MCF 10A (cell line): Measurements from ENCODE around the gene HIPK1. TPM values are rescaled to one million over a fixed set of nuclear protein-coding genes. Genes with fewer than 3 reads are reported as not detected.

Source experiments
- BruUV-seq: library from RNA; stranded (reverse); fragments of 400-500 nt; replicated peaks from 2 replicates; lab custom pipeline; 2021; lab: Mats Ljungman, UMichigan
- CTCF ChIA-PET: fragments of 300-600 bp; sonication (Branson Sonifier 250); formaldehyde crosslinking; extraction: SDS; loops from one replicate; lab custom pipeline; 2021; ENCODE audit warnings: antibody characterized with exemption, inconsistent platforms; lab: Yijun Ruan, JAX
- POLR2A ChIA-PET: fragments of 300-600, 350-650 bp; sonication (Branson Sonifier 250); formaldehyde crosslinking; extraction: SDS; loops from one replicate; lab custom pipeline; 2020; ENCODE audit warnings: antibody characterized with exemption, inconsistent platforms; lab: Yijun Ruan, JAX
- DNase-seq: peaks from one replicate; pipeline ENCODE4 v3.0.0-alpha.2; 2018; ENCODE audit not compliant: unreplicated experiment
- H3K27ac Mint-ChIP-seq: one replicate; pipeline ENCODE4 v1.8.0; 2022; ENCODE audit warnings: mild to moderate bottlenecking, low read depth, mixed read lengths; ENCODE audit not compliant: unreplicated experiment
- H3K27me3 Mint-ChIP-seq: one replicate; pipeline ENCODE4 v1.8.0; 2022; ENCODE audit warnings: mixed read lengths; ENCODE audit not compliant: insufficient read depth, unreplicated experiment
- H3K36me3 Mint-ChIP-seq: one replicate; pipeline ENCODE4 v1.8.0; 2022; ENCODE audit warnings: mild to moderate bottlenecking, moderate library complexity, mixed read lengths; ENCODE audit not compliant: insufficient read depth, unreplicated experiment
- H3K4me1 Mint-ChIP-seq: one replicate; pipeline ENCODE4 v1.8.0; 2022; ENCODE audit warnings: mixed read lengths; ENCODE audit not compliant: insufficient read depth, unreplicated experiment
- H3K4me3 Mint-ChIP-seq: one replicate; pipeline ENCODE4 v1.8.0; 2022; ENCODE audit warnings: mild to moderate bottlenecking, moderate library complexity, mixed read lengths; ENCODE audit not compliant: unreplicated experiment
- H3K9me3 Mint-ChIP-seq: one replicate; pipeline ENCODE4 v1.8.0; 2022; ENCODE audit warnings: mixed read lengths; ENCODE audit not compliant: unreplicated experiment
- CTCF ChIP-seq: fragments of 200-600 bp; IDR thresholded peaks from one replicate; pipeline ENCODE4 v1.8.0; 2022; ENCODE audit warnings: antibody characterized with exemption, mild to moderate bottlenecking; ENCODE audit not compliant: unreplicated experiment
- intact Hi-C: fragments of 100-400 bp; cut with micrococcal nuclease; formaldehyde crosslinking; loops from 2 replicates; pipeline ENCODE4 v1.14.1; 2022
- total RNA-seq: library from RNA; stranded (reverse); gene quantifications from 2 replicates; pipeline ENCODE4 v1.2.3, GENCODE V29; 2022

Gene HIPK1
- total RNA-seq, 1 experiment from 2014 or later: 46.7 TPM

GRCh38 chr1:114023377-114023776 lies 94.3 kb downstream of the HIPK1 start:
- no peak for TF ChIP-seq CTCF

GRCh38 chr1:114024049-114024448 lies 94.9 kb downstream of the HIPK1 start:
- no peak overlapping the region for H3K4me3 Mint-ChIP-seq
- ChIA-PET POLR2A (interaction anchor here (0.7 kb wide), 1 partner anchor 592 kb away, joined by 3 read pairs; no protein-coding TSS in a partner anchor), CTCF (interaction anchor here (0.7 to 0.8 kb wide), 3 partner anchors 9 to 262 kb away, joined by 3 to 9 read pairs (median 3); no protein-coding TSS in a partner anchor)

More at GRCh38 chr1:114023377-114023776, 94.3 kb downstream of the HIPK1 start:
- intact Hi-C loops: no loop called here
- ChIA-PET POLR2A (interaction anchor here (0.7 kb wide), 1 partner anchor 593 kb away, joined by 3 read pairs; no protein-coding TSS in a partner anchor), CTCF (interaction anchor here (0.6 to 0.8 kb wide), 3 partner anchors 10 to 263 kb away, joined by 3 to 9 read pairs (median 3); no protein-coding TSS in a partner anchor)
- Mint-ChIP-seq H3K9me3 (no peaks in the 10 kb centered on the region), H3K27me3 (no peaks in the 10 kb centered on the region), H3K27ac (no peak overlapping the region), H3K4me3 (no peak overlapping the region), H3K36me3 (no peaks in the 10 kb centered on the region), H3K4me1 (no peaks in the 10 kb centered on the region)
- DNase-seq: no peak
- no TSS peak for BruUV-seq

GRCh38 chr1:114025609-114026401 lies 96.7 kb downstream of the HIPK1 start:
- CTCF ChIA-PET: interaction anchor here (0.6 to 1.0 kb wide), 2 partner anchors 9 to 108 kb away, joined by 3 read pairs; no protein-coding TSS in a partner anchor
- Mint-ChIP-seq H3K4me3 (no peak overlapping the region), H3K27me3 (no peaks in the 10 kb centered on the region), H3K9me3 (no peaks in the 10 kb centered on the region), H3K4me1 (no peaks in the 10 kb centered on the region), H3K27ac (no peak overlapping the region), H3K36me3 (no peaks in the 10 kb centered on the region)
- POLR2A ChIA-PET: no interaction called here
- no peak for DNase-seq
- BruUV-seq: no TSS peak
- intact Hi-C loops: no loop called here
- TF ChIP-seq CTCF: no peak

More at GRCh38 chr1:114024049-114024448, 94.9 kb downstream of the HIPK1 start:
- Mint-ChIP-seq H3K36me3 (no peaks in the 10 kb centered on the region), H3K27ac (no peak overlapping the region), H3K9me3 (no peaks in the 10 kb centered on the region), H3K4me1 (no peaks in the 10 kb centered on the region), H3K27me3 (no peaks in the 10 kb centered on the region)
- TF ChIP-seq CTCF: no peak
- BruUV-seq: no TSS peak
- no peak for DNase-seq
- intact Hi-C loops: no loop called here

- Mint-ChIP-seq H3K27me3 (no peaks in the 10 kb centered on the region), H3K36me3 (no peaks in the 10 kb centered on the region), H3K9me3 (no peaks in the 10 kb centered on the region), H3K4me3 (no peak overlapping the region), H3K27ac (no peak overlapping the region), H3K4me1 (no peaks in the 10 kb centered on the region)
- BruUV-seq: no TSS peak
- TF ChIP-seq CTCF: no peak
- intact Hi-C loops: no loop called here
- ChIA-PET CTCF (no interaction called here), POLR2A (no interaction called here)
- DNase-seq: no peak
Observed at GRCh38 chr1:114026797-114027196, 97.7 kb downstream of the HIPK1 start.
